Embryonic facial prominence (tissue), 1 donor: ENCODE data around the gene SHROOM3.

Experiments
- DNase-seq: peaks from one replicate; pipeline ENCODE4 v3.0.0-alpha.2; 2016; ENCODE audit errors: extremely low spot score

The SHROOM3 gene

DNA sequence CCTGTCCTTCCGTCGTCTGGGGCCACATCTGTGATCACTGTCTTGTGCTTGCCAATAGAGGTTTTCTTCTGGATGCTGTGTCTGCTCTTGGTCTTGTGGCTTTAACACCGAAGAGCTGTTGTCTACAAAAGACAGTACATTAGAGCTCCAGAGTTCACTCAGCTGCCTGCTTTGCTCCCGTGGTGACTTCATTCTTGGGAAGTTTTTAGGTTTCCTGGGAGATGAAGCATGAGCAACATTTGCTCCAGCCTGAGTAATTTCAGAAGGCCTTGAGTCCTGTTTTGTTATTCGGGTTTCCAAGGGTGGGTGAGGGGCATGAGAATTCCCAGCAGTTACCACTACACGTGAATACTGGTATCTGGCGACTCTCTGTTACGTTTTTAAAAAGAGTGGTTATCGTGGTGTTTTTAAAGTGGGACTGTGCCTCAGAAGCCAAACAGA, 189.2 kb downstream of the SHROOM3 start:
- peak; percentile 78 for DNase-seq

DNA sequence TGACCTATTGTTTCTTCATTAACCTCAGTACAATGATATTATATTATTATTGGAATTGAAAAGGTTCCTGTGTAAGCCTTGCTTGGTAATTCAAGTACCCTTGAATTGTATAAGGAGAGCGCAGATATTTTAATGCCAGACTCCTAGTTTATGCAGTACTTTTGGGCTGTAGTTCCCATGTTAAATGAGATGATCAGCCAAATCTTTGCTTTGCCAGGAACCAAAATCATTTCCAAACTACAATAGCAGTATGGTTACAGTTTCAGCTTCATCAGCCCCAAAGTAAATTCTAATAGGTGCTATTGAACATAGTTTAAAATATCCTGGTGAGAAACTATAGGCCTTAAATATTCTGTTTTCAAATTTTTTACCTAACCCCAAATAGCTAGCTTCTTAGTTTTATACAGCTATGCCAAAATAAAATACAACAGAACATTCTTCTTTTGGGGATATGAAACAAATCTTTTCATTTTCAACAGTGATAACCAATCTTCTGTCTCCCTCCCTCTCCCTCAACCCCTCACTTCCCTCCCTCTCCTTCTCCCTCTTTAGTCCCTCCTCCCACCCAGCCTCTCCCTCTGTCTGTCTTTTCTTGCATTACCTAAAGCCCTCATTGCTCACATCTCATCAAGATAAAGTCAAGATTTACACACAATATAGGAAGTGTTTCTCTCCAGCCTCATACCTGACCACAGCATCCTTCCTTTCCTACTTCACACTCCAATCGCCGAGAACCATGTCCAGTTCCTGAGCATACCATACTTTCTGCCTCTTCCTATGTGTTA, 190.1 kb downstream of the SHROOM3 start:
- DNase-seq = no peak

DNA sequence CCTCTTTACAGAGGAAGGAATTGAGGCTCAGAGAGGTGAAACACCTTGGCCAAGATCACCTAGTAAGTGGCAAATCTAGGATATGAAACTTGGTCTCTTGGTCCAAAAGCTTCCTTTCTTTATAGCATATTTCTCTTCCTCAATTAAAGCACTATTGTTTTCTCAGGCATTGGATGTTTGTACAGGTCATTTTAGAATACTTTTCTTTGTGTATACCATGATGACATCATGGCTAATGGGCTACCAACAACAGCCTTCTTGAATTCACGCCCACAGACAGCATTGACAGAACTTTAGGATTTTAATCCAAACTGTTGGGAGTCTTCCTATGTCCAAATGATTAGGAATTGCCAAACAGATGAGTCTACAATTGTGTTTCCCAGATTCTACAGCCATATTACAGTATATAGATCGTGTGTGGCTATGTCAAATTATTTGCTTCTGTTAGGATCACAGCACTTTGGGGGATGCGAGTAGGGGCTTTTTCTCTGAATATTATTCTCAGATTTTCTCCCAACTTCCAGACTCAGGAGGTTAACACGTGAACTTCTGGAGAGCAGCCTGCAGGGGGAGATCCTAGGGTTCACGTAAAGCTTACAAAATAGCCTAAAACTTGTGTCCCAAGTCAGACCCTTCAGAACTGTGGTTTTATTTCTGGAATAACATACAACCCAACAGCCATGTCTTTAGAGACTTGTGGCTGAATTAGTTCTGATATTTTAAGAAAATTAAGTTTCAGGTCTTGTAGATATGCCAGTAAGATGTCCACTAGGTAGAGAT, 191.8 kb downstream of the SHROOM3 start:
- no peak for DNase-seq

DNA sequence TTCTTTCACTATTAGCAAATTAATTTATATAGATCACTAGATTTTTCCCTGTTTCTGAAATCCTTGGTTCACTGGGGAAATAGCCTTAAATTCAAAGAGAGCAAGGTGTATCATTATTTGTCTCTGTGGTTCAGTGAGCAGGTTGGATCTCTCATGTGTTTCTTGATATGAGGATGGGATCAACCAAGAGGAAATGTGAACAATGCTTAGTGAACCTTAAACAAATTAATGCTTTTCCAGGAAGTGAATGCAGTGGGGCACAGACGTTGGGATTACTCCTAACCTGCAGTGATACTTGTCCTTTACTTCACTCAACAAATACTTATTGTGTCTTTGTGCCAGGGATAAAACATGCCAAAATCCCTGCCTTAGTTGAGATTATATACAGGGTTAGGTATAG, 193.2 kb downstream of the SHROOM3 start:
- DNase-seq = no peak

DNA sequence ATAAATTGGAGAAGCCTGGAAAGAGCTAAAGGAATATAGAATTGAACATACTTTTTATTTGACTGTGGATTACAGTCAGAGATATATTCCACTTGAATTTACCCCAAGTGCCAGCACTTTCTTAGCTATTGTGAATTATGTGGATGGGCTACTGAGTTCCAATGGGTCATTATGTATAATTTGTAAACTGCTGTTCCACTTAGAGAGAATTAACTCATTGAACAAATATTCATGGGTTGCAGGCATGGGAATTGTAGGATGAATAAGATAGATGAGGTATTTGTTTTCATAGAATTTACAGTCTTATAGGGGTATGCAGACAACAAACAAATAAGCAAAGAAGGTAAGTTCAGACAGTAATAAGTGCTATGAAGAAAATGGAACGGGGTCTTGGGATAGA, 195.7 kb downstream of the SHROOM3 start:
- no peak for DNase-seq

DNA sequence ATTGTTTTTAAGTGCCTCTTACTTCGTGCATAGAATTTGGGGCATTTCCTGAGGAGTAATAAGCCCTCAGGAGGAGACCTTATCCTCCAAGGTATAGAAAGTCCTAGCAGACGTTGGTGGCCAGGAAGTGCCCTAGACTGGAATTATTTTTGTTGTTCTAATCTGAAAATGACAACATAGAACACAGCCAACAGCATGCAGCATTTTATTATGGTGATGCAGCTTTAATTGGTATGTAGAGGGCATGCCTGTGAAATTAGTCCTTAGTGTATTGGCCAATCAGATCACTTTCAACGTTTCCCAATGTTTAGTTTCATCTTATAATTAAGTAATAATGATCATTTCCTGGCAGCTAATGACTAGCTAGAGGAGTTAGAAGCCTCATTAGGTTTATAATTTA, 199.2 kb downstream of the SHROOM3 start:
- no peak for DNase-seq

DNA sequence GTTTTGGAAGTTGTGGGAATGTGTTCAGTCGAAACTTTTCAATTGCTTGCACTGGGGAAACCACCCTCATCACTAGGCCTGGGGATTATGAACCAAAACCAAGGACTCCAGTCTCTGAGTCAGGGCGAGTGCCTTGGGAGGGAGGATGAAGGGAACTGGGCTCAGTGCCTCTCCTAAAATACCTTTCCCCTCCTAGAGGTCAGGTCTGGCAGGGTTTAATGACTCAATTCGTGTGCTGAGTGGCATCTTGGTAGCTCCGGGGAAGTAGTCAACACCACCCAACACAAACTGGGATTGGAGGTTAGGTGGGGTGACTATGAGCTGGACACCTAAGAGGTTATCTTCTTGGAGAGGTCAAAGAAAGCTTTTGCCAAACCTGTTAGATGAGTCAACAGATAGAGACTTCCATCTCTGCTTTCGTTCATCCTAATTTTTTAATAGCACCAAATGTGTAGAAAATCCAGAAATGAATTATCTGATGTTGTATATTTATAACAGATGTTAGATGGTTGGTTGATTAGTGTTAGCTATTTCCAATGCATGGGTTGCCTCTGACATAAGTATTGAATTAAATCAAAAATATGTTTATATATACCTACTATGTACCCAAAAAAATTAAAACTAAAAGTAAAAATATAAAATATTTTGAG, 202.8 kb downstream of the SHROOM3 start:
- no peak for DNase-seq

DNA sequence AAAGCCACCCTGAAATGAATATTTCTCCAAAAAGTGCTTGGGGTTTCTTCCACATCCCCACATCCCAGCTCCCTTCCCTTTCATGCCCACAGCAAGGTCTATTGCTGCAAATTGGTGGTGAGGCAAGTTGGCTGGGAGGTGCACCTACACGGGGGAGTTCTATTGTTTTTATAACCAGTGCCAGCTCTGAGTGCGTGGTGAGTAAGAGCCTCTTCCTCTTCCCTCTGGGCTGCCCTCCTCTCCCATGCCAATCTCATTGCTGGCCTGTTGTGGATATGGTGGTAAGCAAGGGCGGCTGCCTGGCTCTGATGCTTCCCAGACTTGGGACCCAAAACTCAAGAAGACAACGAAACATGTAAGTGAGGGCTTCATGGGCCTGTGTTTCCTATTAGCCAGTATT, 204.3 kb downstream of the SHROOM3 start:
- DNase-seq = no peak

DNA sequence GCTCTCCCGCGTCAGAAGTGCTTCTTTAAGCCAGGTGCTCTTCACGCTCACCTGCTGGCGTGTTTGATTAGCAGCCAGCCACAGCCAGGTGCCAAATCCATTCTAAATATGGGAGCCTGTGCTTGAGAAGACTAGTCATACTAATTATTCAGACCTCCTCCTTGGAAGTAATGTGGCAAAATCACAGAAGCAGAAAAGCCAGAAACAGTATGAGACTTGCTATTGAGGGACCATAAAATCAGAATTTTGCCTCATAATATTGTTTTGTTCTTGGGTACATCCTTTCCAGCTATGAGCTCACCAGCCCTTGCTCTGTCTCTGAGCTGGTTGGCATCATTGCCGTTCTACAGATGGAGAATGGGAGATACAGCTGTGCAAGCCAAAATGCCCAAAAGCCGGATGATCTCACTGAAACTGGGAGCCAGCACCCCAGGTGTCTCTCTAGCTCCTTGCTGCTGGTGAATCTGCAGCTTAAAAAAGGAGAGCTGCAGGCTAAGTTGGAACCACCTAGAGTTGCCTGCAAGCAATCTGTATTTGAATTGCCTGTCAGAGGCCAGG, 205.4 kb downstream of the SHROOM3 start:
- DNase-seq = no peak

DNA sequence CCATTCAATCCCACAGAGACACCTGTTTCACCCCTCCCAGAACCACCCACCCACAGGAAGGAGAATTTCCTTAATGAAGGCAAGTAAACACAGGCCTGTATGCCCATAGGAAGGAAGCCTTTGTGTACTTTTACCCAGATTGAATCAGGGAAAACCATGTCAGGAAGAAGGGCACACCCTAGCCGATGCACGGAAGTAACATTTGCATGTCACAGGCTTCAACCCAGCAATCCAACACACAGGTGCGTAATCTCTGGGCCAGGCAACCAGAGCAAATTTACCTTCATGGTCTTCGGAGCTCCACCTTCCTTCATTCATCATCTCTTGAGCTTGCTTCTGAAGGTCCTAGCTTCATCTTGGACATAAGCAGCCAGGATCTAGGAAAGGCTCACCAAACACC, 206.3 kb downstream of the SHROOM3 start:
- DNase-seq = no peak

DNA sequence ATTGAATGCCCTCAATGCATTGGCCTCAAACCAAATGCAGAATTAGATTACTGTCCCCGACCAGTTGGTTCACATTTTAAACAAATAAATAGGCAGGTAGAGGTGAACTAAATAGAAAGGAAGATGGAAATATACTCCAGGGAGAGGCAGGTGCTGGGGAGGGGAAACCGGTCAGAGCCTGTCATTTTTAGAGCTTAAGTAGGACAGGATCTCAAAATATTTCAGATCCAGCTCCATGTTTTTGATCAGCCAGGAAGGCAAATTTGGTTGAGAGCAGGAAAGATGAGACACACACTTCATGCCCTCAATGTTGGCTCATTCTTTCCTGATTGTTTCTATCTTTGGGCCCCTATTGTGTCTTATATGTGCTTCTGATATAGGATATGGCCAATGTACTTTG, 206.7 kb downstream of the SHROOM3 start:
- no peak for DNase-seq

DNA sequence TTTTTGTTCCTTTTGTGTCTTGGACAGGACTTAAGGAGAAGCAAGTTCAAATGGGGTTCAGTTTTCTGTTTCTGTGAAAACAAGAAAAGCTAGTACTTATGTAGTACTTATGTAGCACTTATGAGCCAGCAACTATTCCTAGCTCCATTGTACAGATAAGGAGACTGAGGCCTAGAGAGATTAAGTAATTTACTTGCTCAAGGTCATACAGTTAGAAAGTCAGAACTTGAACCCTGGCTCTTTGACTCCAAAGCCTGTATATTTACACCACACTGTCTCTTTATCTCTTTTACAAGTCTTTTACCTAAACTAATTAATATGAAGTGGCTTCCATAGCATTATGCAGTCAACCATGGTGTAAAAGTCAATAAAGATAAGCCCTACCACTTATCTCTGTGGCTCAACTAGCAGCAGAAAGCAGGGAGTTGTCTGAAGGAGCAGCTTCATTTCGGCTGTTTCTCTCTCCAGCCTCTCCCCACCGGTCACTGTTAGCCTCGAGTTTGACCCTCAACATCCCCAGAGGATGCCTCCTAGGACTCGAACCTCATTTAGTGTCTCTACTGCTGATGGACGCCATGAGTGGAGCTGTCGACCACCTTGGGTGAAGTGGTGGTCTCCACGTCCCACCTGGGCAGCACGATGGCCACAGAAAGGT, 209.9 kb downstream of the SHROOM3 start:
- no peak for DNase-seq

DNA sequence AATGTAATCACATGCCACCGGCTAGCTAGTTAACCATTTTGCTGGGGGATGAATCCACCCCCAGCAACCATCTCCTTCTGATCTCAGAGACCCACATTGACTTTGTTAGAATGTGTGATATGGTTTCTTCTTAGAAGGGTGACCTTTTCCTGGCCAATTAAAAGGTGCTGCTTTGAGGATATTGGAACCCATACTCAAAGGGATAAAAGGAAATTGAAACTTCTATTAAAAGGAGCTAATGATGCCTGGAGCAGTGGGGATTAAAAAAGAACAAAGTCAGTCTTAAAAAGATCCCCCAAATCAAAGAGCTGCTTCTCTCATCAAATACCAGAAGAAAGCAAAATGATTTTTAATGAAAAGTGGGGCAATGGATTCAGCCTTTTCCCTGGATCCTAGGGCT, 214.1 kb downstream of the SHROOM3 start:
- no peak for DNase-seq

DNA sequence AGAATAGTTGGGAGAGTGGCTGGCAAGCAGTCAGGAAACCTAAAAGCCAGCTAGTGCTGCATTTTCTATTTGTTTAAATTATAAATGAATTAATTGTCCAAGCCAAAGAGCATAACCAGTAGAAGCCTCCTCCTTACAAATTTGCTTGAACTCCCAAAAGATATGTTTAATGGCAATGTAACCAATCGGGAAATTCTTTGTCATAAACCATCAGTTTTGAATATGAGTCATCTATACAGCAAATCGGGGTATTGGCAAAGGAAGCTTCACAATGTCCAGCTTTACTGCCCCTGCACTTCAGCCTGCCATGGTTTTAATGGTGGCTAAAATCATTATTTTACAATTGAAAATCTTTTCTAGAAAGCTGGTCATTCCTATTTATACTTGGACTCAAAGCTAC, 216.6 kb downstream of the SHROOM3 start:
- no peak for DNase-seq

DNA sequence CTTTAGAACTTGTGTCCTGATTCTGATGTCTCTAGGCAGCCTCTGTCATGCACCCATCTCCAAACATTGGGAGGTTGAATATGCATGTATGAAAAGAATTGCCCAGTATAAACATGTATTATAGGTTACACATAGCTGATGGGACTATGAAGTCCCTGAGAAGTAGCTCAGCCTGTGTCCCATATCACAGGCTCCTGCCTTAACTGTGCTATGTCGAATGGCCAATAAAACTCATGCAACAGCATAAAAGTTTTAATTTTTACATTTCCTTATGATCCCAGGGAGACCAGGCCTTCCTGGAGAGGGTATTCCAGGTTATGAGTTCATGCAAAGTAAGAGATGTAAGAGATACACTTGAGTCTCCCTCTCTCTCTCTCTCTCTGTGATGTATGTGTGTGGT, 217.4 kb downstream of the SHROOM3 start:
- DNase-seq = no peak

DNA sequence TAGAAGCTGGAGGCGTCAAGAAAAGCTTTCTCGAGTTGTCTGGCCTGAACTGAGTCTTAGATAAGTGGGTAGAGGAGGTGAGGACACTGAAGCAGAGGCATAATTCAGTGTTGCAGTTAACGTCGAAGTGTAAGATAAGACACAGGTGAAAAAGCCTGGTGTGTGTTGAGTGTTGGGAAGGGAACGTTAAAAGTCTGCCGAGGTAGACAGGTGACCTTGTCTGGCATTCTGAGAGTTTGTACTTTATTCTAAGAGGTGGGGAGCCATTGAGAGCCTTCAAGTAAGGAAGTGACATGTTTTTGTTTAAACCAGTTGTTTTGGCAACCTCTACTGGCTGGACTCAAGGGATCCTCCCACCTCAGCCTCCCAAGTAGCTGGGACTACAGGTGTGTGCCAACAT, 219.1 kb downstream of the SHROOM3 start:
- no peak for DNase-seq

DNA sequence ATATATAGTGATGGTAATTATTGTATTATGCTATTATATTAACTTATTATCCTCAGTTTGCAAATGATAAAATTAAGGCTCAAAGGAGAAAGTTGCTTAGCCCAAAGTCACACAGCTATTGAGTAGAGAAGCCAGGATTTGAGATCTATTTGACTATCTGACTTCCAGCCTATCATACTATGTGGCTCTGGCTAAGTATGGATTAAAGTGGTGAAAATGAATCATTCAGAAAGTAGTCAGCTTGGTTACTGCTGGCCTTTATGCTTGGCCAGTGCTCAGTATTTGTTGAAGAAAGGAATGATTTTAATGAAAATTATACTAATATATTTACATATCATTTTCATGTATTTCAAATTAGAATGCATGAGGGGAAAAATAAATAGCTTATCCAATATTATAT, 219.8 kb downstream of the SHROOM3 start:
- no peak for DNase-seq

DNA sequence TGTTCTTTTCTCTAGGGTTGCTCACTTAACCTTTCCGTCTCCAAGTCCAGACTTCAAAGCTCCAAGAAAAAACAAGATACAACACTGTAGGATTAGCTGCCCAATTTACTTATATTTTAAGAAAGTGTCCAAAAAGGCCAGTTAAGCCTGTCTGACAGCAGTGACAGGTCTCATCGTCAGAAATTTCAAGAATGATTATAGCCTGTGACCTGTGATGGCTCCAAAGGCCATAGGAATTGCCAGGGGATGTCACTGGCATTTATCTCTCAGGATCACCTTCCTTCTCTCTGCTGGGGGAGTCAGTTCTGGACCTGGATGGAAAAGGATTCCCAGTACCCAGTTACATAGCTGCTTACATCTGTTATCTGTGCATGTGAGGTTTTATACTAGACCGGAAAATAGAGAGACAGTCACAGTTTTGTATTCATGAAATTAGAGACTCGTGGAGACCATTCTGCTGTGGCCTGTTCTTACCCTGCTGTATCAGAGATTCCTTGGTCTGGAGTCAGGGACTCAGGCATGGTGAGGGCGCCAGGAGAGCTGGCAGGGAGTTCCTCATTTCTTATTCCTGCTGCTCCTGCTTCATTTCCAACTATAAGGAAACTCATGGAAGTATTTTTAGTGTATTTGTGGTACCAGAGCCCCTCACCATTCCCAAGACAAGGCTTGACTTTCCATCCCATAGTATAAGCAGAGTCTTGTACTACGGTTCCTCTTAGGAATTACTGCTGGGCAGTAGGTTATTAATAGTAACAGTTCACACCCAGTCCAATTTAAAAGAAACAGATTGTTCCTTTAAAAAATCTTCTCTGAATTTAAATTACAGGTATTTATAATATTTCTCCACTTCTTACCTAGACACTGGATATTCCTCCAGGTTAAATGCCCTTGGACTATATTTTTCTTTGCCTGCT, 220.8 kb downstream of the SHROOM3 start:
- no peak for DNase-seq

DNA sequence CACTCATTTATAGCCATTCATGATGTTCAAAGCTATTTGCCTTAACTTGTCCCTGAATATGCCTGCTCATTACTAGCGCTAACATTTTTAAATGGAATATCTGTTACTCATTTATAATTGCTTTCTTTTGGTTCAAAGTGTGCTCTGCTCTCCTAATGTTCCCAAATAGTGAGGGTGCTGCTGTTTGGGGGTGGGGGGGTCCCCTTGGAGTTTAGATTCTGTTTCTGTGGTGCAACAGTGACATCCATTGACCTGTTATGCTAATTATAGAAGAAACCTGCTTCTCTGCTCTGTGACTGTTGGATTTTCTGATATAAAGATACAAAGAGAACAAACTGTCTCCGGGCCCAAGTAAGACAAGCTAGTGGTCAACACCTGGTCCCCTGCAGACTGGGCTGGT, 222.4 kb downstream of the SHROOM3 start:
- no peak for DNase-seq

DNA sequence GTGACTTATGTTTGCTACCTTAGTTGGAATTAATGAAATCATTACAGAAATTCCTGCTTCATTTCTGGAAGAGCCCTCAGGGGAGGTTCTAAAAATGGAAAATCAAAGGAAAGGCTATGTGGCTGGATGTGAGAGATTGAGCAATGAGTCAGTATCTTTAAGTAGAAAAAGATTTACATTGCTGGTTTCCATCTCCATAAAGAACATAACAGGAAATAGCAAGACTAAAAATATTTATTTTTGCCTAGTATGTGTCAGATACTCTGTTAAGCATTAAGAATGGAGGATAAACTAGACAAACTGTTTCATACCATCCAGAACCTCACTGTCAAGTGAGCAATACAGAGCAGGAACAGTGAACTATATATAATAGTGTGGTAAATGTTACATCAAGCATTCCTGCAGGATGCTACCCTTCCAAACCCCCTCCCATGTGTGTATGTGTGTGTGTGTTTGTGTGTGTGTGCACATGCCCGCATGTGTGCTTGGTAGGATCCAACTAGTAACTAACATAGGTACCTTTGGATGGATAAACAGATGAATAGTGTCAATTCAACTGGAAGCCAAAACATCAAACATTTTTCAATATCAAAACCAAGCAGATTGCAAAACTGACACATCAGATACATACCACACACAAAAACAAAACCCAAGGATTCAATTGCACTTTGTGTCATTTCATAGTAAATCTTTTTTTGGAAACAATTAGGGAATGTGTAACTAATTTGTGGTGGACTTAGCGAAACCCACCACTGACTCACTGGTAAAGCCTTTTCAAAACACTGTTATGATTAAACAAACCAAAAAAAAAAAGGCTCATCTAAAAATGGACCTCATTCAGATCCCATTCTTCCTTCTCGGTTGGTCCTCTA, 223.4 kb downstream of the SHROOM3 start:
- no peak for DNase-seq
